ENCODE measurements around the gene CD248.
"Not testable (repeated sequence)": the region's sequence is repeated elsewhere in the genome, so short reads cannot be mapped to it uniquely, and the experiment has no call there.

CD248 gene, protein sequence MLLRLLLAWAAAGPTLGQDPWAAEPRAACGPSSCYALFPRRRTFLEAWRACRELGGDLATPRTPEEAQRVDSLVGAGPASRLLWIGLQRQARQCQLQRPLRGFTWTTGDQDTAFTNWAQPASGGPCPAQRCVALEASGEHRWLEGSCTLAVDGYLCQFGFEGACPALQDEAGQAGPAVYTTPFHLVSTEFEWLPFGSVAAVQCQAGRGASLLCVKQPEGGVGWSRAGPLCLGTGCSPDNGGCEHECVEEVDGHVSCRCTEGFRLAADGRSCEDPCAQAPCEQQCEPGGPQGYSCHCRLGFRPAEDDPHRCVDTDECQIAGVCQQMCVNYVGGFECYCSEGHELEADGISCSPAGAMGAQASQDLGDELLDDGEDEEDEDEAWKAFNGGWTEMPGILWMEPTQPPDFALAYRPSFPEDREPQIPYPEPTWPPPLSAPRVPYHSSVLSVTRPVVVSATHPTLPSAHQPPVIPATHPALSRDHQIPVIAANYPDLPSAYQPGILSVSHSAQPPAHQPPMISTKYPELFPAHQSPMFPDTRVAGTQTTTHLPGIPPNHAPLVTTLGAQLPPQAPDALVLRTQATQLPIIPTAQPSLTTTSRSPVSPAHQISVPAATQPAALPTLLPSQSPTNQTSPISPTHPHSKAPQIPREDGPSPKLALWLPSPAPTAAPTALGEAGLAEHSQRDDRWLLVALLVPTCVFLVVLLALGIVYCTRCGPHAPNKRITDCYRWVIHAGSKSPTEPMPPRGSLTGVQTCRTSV

GRCh38 chr11:66316849-66317251 is at the start of gene CD248:
Gene CD248 (minus strand): TSS chr11:66317044. CDS start chr11:66317027, 17 bp downstream.
- DNase-seq, result no peak

- no peak for DNase-seq
Observed at GRCh38 chr11:66365711-66366619, 49.1 kb upstream of the CD248 start.

GRCh38 chr11:66365166-66365565 is 48.3 kb upstream of the CD248 start:
- DNase-seq, result no peak

DNA sequence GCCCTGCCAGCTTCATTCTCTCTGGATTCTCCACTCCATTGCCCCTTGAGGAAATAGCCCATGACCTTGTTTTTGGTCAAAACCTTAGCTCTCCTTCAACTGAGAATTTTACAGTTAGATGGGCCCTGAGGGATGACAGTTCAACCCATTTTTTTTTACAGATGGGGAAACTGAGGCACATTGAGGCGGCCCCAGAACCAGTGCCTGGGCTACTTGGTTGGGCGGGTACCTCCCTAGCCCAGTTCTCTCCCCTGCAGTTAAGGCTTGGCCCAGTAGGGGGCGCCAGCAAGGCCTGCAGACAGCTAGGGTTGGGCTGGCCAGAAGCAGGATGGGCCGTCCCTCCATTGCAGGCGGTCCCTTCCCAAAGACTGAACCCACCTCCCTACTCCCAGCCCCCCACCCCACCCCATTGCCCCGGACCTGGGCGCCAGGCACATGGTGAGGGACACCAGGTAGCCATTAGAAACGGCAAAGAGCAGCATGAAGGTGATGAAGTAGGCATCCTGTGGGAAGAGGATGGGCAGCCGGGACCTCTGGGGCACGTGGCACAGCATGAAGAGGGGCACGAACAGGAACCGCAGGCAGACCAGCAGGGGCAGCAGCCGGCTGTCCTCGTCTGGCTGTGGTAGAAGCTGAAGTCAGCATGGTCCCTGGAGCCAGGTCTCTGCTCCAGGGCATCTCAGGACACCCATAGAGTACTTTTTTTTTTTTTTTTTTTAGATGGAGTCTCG is 47.1 kb upstream of the CD248 start:
- peak; percentile 50 to 73 for DNase-seq

DNA sequence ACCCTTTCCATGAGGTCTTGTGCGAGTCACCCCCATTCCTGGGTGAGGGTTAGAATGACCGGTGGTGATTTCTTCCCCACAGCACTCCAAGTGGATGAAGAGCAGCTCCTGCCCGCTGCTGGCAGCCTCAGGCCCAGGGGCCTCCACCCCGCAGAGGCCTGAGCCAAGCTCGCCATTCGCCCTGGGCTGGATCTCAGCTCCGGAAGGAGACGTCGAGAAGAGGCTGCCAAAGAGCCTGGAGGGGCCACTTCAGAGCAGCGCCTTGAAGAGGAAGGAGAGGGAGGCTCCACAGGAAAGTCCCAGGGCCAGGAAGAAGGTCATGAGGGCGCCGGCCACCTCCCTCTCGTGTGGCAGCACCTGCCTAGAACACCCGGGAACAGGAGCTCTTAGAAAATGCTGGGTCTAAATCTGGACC is 46.4 kb upstream of the CD248 start:
- no peak for DNase-seq

DNA sequence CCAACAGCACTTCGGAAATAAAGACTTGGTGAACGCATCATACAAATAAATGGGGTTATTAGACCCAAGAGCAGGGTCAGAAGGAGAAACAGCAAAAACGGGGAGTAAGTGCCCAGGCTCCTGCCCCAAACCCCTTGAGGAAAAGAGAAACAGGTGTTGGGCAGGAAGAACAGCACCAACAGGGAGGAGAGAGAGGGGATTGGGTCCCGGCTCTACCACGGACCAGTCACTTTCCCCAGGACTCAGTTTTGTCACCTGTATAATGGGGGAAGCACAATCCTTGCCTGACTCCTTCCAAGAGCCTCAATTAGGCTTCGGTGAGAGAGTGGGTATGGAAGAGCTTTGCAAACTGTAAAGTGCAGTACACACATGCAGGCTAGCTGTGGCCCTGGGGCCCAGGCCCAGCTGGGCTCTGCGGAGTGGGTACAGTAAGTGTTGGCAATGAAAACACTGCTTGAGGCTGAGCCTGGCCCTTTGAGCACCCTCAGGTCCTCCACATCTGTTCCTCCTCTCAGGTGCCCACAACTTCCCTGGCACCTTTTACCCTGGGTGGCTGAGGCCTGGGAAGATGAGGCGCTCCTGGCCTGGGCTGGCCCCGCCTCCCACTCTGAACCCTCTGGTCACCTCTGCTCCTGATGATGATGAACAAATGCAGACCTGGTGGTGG is 45.8 kb upstream of the CD248 start:
- DNase-seq, result no peak

GRCh38 chr11:66361502-66361941 is 44.7 kb upstream of the CD248 start:
- DNase-seq, result no peak

GRCh38 chr11:66360406-66361073 is 43.7 kb upstream of the CD248 start:
- no peak for DNase-seq

DNA sequence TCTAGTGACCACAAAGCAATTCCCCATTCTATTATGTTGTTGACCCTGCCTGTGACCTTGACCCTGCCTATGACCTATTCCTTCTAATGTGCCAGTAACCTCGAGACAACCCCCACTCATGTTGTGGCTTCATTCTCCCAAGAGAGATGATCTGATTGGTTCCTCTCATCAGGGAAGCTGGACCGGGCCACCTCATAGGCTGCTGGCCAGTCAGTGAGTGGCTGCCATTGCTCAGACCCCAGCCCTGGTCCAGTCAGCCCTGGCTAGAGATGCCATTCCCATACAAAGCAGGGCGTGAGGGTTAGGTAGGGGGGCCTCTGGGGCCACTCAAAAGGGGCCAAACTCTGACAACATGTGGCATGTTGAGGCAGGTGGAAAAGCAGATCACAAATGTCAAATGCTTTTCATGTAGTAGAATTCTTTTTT is 42.8 kb upstream of the CD248 start:
- no peak for DNase-seq

DNA sequence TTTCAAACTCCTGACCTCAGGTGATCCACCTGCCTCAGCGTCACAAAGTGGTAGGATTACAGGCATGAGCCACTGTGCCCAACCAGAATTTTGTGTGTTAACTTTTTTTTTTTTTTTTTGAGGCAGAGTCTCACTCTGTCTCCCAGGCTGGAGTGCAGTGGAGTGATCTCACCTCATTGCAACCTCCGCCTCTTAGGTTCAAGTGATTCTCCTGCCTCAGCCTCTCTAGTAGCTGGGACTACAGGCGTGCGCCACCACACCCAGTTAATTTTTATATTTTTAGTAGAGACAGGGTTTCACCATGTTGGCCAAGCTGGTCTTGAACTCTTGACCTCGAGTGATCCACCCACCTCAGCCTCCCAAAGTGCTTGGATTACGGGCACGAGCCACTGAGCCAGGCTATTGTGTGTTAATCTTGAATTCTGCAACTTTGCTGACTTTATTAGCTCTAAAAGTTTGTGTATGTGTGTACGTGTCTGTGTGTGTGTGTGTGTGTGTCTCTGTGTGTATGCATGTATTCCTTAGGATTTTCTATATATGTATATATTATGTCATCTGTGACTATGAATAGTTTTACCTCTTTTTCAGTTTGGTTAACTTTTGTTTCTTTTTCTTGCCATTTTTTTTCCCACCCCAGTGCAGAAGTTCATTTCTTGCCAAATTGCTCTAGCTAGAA is 33.9 kb upstream of the CD248 start:
- DNase-seq, result not testable (repeated sequence)

DNA sequence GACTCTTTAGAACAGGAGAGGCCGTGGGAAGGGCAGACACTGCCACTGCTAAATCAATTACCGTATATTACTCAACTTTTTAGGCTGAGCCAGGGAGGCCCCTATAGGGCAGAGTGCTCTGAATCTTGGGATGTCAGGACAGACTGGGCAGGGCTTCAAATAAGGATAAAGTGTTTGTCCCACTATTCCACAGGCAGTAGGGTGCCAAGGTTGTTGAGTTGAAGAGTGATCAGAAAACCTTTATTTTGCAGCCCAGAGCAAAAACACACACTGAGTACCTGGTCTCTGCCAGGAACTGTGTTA is 32.2 kb upstream of the CD248 start:
- no peak for DNase-seq

- DNase-seq, result peak; percentile 75 to 82
Observed at GRCh38 chr11:66347425-66348276, 30.8 kb upstream of the CD248 start, which contains the start of gene B4GAT1. Gene B4GAT1 (minus strand): TSS chr11:66347629. CDS start chr11:66347545, 84 bp downstream.

DNA sequence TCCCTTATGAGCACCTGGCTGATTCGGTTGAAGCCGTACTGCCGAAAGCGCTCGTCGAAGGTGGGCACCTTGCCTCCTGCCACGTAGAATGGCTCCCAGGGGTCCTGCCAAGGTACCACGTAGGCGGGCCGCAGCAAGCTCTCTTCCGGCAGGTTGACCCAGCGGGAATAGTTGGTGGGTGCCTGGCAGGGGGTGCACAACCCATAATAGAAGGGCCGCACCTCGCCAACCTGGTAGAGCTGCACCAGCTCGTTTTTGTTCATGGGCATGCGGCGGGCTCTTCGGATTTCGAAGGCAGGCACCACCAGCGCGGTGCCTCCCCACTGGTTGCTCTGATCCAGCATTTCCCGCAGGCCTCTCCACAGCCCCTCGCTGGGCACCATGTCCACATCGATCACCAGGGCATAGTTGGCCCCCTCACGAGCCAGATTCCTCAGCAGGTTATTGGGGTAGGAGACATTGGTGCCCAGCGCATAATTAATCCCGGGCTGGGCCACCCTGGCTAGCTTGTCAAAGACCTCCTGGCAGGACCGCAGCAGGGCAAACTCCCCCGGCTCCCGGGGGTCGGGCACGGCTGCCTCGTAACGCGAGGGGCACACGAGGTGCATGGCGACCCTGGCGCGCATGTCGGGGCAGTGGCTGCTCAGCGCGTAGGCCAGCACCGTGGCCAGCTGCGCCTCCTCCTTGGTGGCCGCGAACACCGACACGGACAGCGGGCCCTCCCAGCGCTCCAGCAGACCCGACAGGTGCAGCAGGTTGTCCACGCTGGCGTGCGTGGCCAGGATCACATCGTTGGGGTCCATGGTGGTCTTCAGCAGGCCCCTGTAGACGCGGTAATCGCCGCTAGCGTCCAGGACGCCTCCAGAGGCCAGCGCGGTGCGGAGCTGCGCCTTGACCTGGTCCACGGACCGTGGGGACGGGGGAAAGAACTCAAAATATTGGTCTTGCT is 29.9 kb upstream of the CD248 start:
- DNase-seq, result no peak

GRCh38 chr11:66345316-66345649 is 28.4 kb upstream of the CD248 start:
- DNase-seq, result no peak

DNA sequence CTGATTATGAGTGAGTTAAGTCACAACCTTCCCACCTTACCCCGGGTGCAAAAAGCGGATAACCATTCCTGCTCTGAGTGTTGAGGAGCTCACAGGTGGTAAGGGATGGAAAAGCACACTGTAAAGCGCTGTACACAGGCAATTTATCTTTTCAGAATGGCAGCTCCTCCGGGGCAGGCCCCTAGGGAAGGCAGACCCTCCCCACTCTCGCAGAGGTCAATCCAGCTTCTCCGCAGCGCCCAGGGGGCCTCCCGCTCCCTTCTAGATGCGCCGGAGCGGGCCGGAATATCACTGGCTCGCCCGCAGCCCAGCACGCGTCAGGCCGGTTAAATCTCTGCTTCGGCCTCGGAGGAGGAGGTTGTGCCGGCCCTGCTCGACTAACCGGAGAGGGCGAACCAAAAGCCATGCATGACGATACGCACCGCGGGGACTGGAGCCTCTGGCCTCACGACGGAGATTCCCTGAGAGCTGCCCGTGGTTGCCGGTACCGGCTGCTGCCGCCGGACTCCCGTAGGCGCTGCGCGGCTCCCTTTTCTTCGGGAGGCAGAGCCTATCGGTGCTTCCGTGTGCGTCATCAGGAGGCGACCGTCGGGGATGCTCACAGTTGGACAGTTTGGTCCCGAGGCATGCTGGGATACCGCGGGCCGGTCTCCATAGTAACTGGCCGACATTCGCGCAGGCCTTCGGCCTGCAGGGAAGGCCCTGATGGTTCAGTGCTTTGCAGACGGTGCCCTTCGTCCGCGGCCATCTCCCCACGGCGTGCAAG is 27.9 kb upstream of the CD248 start, which contains the start of gene BRMS1:
BRMS1 (minus strand) TSS at position 555 of the 766 bp plus-strand sequence. CDS start 2,870 bp downstream, outside the sequence.
- DNase-seq, result peak; percentile 93 to 94

GRCh38 chr11:66343176-66343575 is 26.3 kb upstream of the CD248 start:
- DNase-seq, result no peak

GRCh38 chr11:66341502-66342126 is 24.8 kb upstream of the CD248 start:
- DNase-seq, result no peak
